K562 (cell line): ENCODE measurements around the gene OSGIN1.

Experiments
- CC2D1A ChIP-seq: fragments of 450-650 bp; IDR thresholded peaks from 2 replicates; pipeline ENCODE4 v1.6.1; 2017; ENCODE audit warnings: mild to moderate bottlenecking
- E2F1 ChIP-seq: sonication (generic); formaldehyde crosslinking; IDR thresholded peaks from 2 replicates; pipeline ENCODE4 v1.8.1; 2023; ENCODE audit warnings: mild to moderate bottlenecking, missing genetic modification reagents, moderate library complexity
- EZH2 ChIP-seq: IDR thresholded peaks from 2 replicates; pipeline ENCODE4 v1.6.1; 2012; ENCODE audit warnings: low read depth, mild to moderate bottlenecking, inconsistent platforms, low read length, borderline replicate concordance
- HCFC1 ChIP-seq: IDR thresholded peaks from 2 replicates; pipeline ENCODE4 v1.6.1; 2012; ENCODE audit warnings: low read depth, low read length, improper control_type of control experiment
- JUND ChIP-seq, 2 experiments: IDR thresholded peaks; 2 replicates in 1 of 2; 3 replicates in 1 of 2; pipeline ENCODE4 v1.6.1; 2011; ENCODE audit warnings: borderline replicate concordance in 2 of 2, low read depth in 2 of 2, low read length in 2 of 2, improper control_type of control experiment in 1 of 2, missing biosample characterization in 1 of 2, missing genetic modification characterization in 1 of 2, missing genetic modification reagents in 1 of 2
- MXI1 ChIP-seq: IDR thresholded peaks from 2 replicates; pipeline ENCODE4 v1.6.1; 2011; ENCODE audit warnings: low read depth, mild to moderate bottlenecking, improper control_type of control experiment, low read length
- NFE2L1 ChIP-seq: fragments of 450-650 bp; IDR thresholded peaks from 2 replicates; pipeline ENCODE4 v1.6.1; 2016; ENCODE audit warnings: missing genetic modification characterization, low read depth, mild to moderate bottlenecking, missing compliant biosample characterization, moderate library complexity, borderline replicate concordance
- ZNF143 ChIP-seq: sonication (generic); formaldehyde crosslinking; IDR thresholded peaks from 2 replicates; pipeline ENCODE4 v1.9.0; 2022; ENCODE audit warnings: mild to moderate bottlenecking, missing genetic modification reagents
- ZNF23 ChIP-seq: fragments of 250-450 bp; sonication (Bioruptor Pico); IDR thresholded peaks from 2 replicates; pipeline ENCODE4 v1.4.0; 2020; ENCODE audit warnings: mild to moderate bottlenecking

DNA sequence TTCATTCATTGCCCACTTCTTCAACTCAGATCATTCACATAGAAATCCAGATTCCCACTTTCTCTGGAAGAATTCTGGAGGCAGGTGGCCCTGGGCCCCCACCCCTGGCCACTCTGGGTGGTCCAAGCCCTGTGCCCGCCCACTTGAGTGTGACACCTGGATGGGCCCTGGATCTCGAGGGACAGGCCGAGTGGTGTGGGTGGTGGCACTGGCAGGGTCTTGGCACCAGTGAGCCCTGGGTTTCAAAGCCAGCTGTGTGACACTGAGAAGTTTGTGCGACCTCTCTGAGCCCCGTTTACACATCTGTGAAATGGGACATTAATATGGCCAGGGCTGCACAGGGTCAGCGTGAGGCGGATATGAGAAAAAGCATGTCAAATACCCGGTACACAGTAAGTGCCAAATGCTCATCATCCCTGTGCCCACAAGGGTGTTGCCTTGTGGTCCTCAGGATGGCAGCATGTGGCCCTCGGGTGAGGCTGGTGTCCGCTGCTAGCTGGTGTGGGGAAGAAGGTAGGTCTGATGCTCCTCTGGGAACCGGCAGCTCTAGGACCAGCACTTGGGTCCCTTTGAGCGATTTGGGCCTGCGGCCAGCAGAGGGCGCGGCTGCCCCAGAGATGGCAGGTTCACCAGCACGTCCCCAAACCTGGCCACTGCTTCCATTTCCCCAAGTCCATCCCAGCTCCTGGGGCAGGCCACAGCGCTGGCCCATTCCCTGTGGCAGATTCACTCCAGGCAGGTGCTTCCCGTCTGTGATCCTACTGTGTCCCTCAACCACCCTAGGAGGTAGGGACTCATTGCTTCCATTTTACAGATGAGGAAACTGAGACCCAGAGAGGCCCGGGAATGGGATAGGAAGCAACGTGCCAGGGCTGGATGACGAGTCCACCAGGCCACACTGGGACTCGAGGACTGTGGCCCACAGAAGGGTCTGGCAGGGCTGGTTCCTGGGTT lies 3.6 kb downstream of the OSGIN1 start:
- TF ChIP-seq EZH2 (no peak), CC2D1A (peak; percentile 59; the same call in 1 of the 2 replicates), E2F1 (CRISPR knock-in tag) (no peak), JUND (IDR thresholded peaks at IDR 0.05; ENCODE audit: borderline replicate concordance, low read depth, low read length) (no peak), JUND (tag; IDR thresholded peaks at IDR 0.05; ENCODE audit: borderline replicate concordance, low read depth, low read length) (peak; percentile 14; the same call in 1 of the 3 replicates), ZNF23 (CRISPR knock-in tag) (no peak), NFE2L1 (tag) (no peak), ZNF143 (CRISPR knock-in tag) (no peak), MXI1 (no peak), HCFC1 (0 out of 2 replicates have a peak, but pooled peaks have one; percentile 28)
